CD4-positive, CD25-positive, alpha-beta regulatory T cell (primary cell): ENCODE measurements around the gene ORM2. TPM values are rescaled to one million over a fixed set of nuclear protein-coding genes. Genes with fewer than 3 reads are reported as not detected.
A peak's percentile ranks its signal among the peaks of the same experiment; 100 is the strongest.
"Not testable (repeated sequence)": the region's sequence is repeated elsewhere in the genome, so short reads cannot be mapped to it uniquely, and the experiment has no call there.

ENCODE experiments used
- ATAC-seq, 2 donors: fragments of 150-1000 bp; cut with Tn5 transposase; one replicate each; pipeline ENCODE4 v1.10.0; 2021; ENCODE audit warnings: low read depth in 2 of 2, moderate number of reproducible peaks in 2 of 2, moderate library complexity in 1 of 2
- DNase-seq, 3 donors: peaks; one replicate each; pipeline versions ENCODE4 v3.0.0 to v3.0.0-alpha.2; 2012 to 2022; ENCODE audit warnings: mixed read lengths in 1 of 3
- H3K27ac ChIP-seq: one replicate; pipeline ENCODE4 v1.7.0; 2013; ENCODE audit warnings: mild to moderate bottlenecking, low read length; ENCODE audit not compliant: insufficient read depth, poor library complexity, severe bottlenecking
- H3K27me3 ChIP-seq: one replicate; pipeline ENCODE4 v1.7.0; 2013; ENCODE audit warnings: low read length; ENCODE audit not compliant: control insufficient read depth, insufficient read depth
- H3K36me3 ChIP-seq: one replicate; pipeline ENCODE4 v1.7.0; 2013; ENCODE audit warnings: mild to moderate bottlenecking, low read length, moderate library complexity; ENCODE audit not compliant: control insufficient read depth, insufficient read depth
- H3K4me1 ChIP-seq: 2 replicates; pipeline ENCODE4 v1.7.0; 2013; ENCODE audit warnings: mild to moderate bottlenecking, low read length; ENCODE audit not compliant: insufficient read depth, control insufficient read depth, poor library complexity, severe bottlenecking
- H3K4me3 ChIP-seq: one replicate; pipeline ENCODE4 v1.7.0; 2013; ENCODE audit warnings: low read depth, mild to moderate bottlenecking, low read length, moderate library complexity
- H3K9me3 ChIP-seq, 2 experiments: 1 replicate in 1 of 2; 2 replicates in 1 of 2; pipeline ENCODE4 v1.7.0; 2013; ENCODE audit warnings: low read length in 2 of 2, mild to moderate bottlenecking in 1 of 2, moderate library complexity in 1 of 2; ENCODE audit not compliant: control insufficient read depth in 2 of 2
- H3K27ac Mint-ChIP-seq, 3 donors: one replicate each; pipeline ENCODE4 v1.8.0; 2020 to 2022; ENCODE audit warnings: mild to moderate bottlenecking in 3 of 3, mixed read lengths in 3 of 3, moderate library complexity in 2 of 3
- H3K27me3 Mint-ChIP-seq: one replicate; pipeline ENCODE4 v1.8.0; 2022; ENCODE audit warnings: mild to moderate bottlenecking, mixed read lengths
- H3K36me3 Mint-ChIP-seq: one replicate; pipeline ENCODE4 v1.8.0; 2020; ENCODE audit warnings: mixed read lengths
- H3K4me1 Mint-ChIP-seq, 4 donors: one replicate each; pipeline ENCODE4 v1.8.0; 2020 to 2022; ENCODE audit warnings: mixed read lengths in 4 of 4, mild to moderate bottlenecking in 1 of 4
- H3K4me3 Mint-ChIP-seq, 4 donors: one replicate each; pipeline ENCODE4 v1.8.0; 2020 to 2022; ENCODE audit warnings: mild to moderate bottlenecking in 4 of 4, mixed read lengths in 4 of 4, moderate library complexity in 3 of 4
- H3K9me3 Mint-ChIP-seq, 7 donors: one replicate each; pipeline ENCODE4 v1.8.0; 2020 to 2022; ENCODE audit warnings: mixed read lengths in 7 of 7, mild to moderate bottlenecking in 3 of 7, moderate library complexity in 2 of 7
- polyA plus RNA-seq, 4 donors: library from polyadenylated mRNA; unstranded; fragments of 300-500 nt; fragmentation: Illumina TruSeq; gene quantifications; one replicate each; pipeline ENCODE4 v1.2.3, GENCODE V29; 2021
- total RNA-seq: library from RNA; stranded (reverse); gene quantifications from one replicate; pipeline ENCODE4 v1.2.3, GENCODE V29; 2022

Gene ORM2
- total RNA-seq (not detected), polyA plus RNA-seq (not detected)

- not testable (repeated sequence) for DNase-seq, H3K36me3 ChIP-seq, H3K4me3 Mint-ChIP-seq, H3K36me3 Mint-ChIP-seq, H3K27ac ChIP-seq, H3K4me3 ChIP-seq, H3K4me1 ChIP-seq, H3K9me3 Mint-ChIP-seq, H3K27me3 ChIP-seq, H3K27me3 Mint-ChIP-seq, ATAC-seq, H3K9me3 ChIP-seq
- Mint-ChIP-seq H3K4me1 (peaks cover 0 to 12% (median 4%) of the 10 kb centered on the region in 4 donors), H3K27ac (peak within 1 kb of the TSS in 2 of 3 donors; percentile 26 to 67)
These were observed at the start of gene ORM2 for GRCh38 chr9:114329625-114330022. Gene ORM2, plus strand, starts transcription at chr9:114329869. Its CDS starts 36 bp downstream, at chr9:114329905.

DNA sequence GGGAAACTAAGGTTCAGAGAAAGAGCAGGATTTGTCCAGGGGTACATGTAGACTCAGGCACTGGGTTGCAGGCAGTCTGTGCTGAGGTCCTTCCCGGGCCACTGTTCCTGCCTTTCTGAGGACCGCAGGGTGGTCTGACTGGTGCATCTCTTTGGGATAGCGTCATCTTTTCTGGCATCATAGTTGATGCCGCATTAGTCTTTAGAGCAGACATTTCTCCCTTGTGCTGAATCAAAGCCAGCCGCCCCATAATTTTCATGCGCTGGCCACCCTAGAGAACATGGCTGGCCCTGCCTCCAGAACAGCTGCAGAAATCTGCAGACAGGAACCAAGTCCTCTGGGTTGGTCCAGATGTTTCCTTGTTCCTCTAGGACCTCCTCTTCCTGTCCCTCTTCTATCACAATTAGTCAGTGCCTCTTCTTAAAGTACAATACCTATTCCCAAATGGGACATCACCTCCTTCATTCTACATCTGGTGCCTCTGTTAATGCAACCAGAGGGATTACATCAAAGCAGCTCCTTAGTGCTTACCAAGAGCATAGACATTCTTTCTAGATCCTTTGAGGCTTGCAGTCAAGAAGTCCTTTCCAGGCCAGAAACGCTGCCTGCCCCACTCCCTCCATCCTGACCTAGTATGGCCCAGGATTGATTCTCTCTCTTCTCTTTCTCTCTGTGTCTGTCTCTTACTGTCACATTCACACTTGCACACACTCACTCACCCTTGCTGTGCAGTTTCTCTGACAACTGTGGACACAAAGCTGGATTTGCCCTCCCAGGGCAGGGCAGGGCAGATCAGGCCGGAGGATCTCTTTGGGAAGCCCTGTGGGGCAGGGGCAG, 48.8 kb upstream of the ORM2 start:
- no peaks in the 10 kb centered on the region for H3K27me3 ChIP-seq
- H3K4me1 ChIP-seq = no peaks in the 10 kb centered on the region
- Mint-ChIP-seq H3K36me3 (no peaks in the 10 kb centered on the region), H3K4me1 (no peaks in the 10 kb centered on the region), H3K4me3 (no peak overlapping the region), H3K27me3 (peaks cover 5% of the 10 kb centered on the region), H3K27ac (peak overlapping the region in 1 of 3 donors; percentile 92), H3K9me3 (peaks cover 0 to 2% (median 0%) of the 10 kb centered on the region in 7 donors)
- no peaks in the 10 kb centered on the region for H3K36me3 ChIP-seq
- ATAC-seq (no peak), DNase-seq (no peak)
- H3K9me3 ChIP-seq = no peaks in the 10 kb centered on the region
- no peak overlapping the region for H3K27ac ChIP-seq
- H3K4me3 ChIP-seq = no peak overlapping the region

DNA sequence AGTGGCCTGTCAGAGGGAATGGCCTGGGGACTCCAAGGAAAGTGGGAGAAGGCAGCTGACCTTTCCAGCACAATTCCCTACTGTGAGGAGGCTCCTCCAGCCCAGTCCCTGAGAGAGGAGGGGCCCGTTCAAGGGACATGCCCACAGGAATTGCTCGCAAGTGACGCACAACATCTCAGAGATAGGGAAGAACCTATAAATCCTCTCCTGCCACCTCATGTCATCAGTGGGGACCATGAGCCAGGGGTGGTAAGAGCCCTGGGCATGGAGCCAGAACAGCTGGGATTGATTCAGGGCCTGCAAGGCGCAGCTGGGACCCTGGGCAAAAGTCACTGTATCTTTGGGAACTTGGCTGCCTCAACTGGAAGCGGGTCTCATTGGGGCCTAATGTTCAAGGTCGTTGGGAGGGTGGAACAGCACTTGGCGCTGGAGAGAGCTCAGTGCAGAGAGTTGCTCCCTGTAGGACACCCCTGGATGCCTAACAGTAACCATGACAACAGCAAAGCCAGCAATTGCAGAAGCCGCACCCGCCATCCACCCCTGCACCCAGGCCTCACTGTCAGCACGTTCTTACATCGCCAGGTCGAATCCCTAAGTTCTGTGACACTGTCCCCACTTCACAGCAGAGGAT, 48.1 kb upstream of the ORM2 start:
- Mint-ChIP-seq H3K27me3 (peaks cover 5% of the 10 kb centered on the region), H3K27ac (no peak overlapping the region), H3K9me3 (peaks cover 0 to 2% (median 0%) of the 10 kb centered on the region in 7 donors), H3K4me3 (no peak overlapping the region), H3K36me3 (no peaks in the 10 kb centered on the region), H3K4me1 (no peaks in the 10 kb centered on the region)
- DNase-seq (no peak), ATAC-seq (no peak)
- Histone ChIP-seq H3K27me3 (no peaks in the 10 kb centered on the region), H3K27ac (no peak overlapping the region), H3K4me3 (no peak overlapping the region), H3K9me3 (no peaks in the 10 kb centered on the region), H3K36me3 (no peaks in the 10 kb centered on the region), H3K4me1 (no peaks in the 10 kb centered on the region)

DNA sequence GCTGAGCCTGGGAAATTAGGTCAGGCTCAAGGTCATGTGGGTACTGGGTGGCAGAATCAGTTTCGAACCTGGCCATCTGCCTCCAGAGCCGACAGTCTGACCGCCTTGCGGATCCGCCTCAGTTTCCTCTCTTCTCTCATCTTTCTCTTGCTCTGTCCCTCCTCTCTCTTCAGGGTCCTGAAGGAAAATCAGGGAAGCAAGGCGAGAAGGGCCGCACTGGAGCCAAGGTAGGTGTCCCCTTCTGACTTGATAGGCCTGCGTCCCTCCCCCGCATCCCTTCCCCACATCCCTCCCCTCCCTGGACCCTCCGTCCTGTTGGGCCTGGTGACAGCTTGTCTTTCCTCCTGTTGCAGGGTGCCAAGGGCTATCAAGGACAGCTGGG, 47.6 kb upstream of the ORM2 start:
- Mint-ChIP-seq H3K36me3 (no peaks in the 10 kb centered on the region), H3K9me3 (peaks cover 0 to 2% (median 0%) of the 10 kb centered on the region in 7 donors), H3K4me1 (no peaks in the 10 kb centered on the region), H3K4me3 (no peak overlapping the region), H3K27ac (no peak overlapping the region), H3K27me3 (peaks cover 5% of the 10 kb centered on the region)
- Histone ChIP-seq H3K9me3 (no peaks in the 10 kb centered on the region), H3K36me3 (no peaks in the 10 kb centered on the region), H3K27me3 (no peaks in the 10 kb centered on the region), H3K4me3 (no peak overlapping the region), H3K4me1 (no peaks in the 10 kb centered on the region), H3K27ac (no peak overlapping the region)
- DNase-seq = no peak
- ATAC-seq = no peak

- Mint-ChIP-seq H3K27me3 (peaks cover 5% of the 10 kb centered on the region), H3K36me3 (no peaks in the 10 kb centered on the region), H3K9me3 (peaks cover 0 to 2% (median 0%) of the 10 kb centered on the region in 7 donors), H3K4me1 (no peaks in the 10 kb centered on the region), H3K27ac (no peak overlapping the region), H3K4me3 (no peak overlapping the region)
- H3K9me3 ChIP-seq = no peaks in the 10 kb centered on the region
- no peak for ATAC-seq
- no peaks in the 10 kb centered on the region for H3K4me1 ChIP-seq
- no peak overlapping the region for H3K4me3 ChIP-seq
- no peaks in the 10 kb centered on the region for H3K36me3 ChIP-seq
- H3K27me3 ChIP-seq = no peaks in the 10 kb centered on the region
- H3K27ac ChIP-seq = no peak overlapping the region
- DNase-seq = no peak
These were observed 47.2 kb upstream of the ORM2 start for GRCh38 chr9:114282507-114282906.

DNA sequence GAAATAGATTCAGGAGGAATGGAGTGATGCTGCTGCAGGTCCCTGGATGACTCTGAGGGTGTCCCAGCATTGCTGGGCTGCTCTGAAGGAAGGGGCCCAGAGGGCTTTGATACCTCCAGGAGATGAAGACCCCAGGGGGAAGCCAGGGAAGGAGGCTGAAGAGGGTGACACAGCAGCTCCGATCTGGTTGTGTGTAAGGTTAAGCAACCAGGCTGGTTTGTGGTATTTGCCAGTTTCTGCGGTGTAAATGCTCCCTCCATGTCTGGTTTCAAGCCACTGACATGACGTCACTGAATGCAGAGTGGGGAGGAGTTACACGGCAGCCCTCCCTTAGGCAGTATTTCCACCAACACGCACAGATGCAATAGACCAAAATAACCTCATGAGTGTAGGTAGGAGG, 46.7 kb upstream of the ORM2 start:
- Histone ChIP-seq H3K27me3 (no peaks in the 10 kb centered on the region), H3K36me3 (no peaks in the 10 kb centered on the region), H3K4me3 (no peak overlapping the region), H3K27ac (no peak overlapping the region), H3K9me3 (no peaks in the 10 kb centered on the region), H3K4me1 (no peaks in the 10 kb centered on the region)
- Mint-ChIP-seq H3K4me1 (no peaks in the 10 kb centered on the region), H3K36me3 (no peaks in the 10 kb centered on the region), H3K4me3 (no peak overlapping the region), H3K27me3 (peaks cover 5% of the 10 kb centered on the region), H3K9me3 (peaks cover 0 to 2% (median 0%) of the 10 kb centered on the region in 7 donors), H3K27ac (no peak overlapping the region)
- peak in 1 of 3 donors; percentile 21 for DNase-seq
- no peak for ATAC-seq

DNA sequence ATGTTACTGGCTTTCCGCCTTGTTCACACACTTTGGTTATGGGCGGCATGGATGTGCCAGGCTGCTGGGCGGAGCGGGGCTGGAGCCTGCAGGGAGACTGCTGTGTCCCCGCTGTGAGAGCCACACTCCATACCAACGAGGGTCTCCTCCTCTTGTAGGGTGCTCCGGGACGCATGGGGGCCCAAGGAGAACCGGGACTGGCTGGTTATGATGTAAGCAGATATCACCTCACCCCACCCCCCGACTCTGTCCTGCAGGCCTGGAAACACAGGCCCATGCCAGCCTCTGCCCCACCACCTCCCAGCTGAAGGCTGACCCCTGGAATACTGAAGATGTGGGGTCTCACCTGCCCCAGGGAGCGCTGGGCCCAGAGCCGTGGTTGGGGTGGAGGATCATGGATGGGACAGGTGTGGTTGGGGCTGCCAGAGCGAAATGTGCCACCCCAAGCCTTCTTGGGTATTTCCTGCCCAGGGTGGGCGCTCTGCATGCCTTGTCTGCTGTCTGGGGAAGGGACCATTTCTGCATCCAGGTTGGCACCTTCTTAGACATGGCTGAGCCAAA, 46.0 kb upstream of the ORM2 start:
- no peak for DNase-seq
- peaks cover 5% of the 10 kb centered on the region for H3K27me3 Mint-ChIP-seq
- no peak overlapping the region for H3K27ac Mint-ChIP-seq
- Histone ChIP-seq H3K27ac (no peak overlapping the region), H3K36me3 (no peaks in the 10 kb centered on the region), H3K27me3 (no peaks in the 10 kb centered on the region), H3K4me1 (no peaks in the 10 kb centered on the region), H3K4me3 (no peak overlapping the region), H3K9me3 (no peaks in the 10 kb centered on the region)
- H3K4me1 Mint-ChIP-seq = no peaks in the 10 kb centered on the region
- no peak for ATAC-seq
- H3K4me3 Mint-ChIP-seq = no peak overlapping the region
- no peaks in the 10 kb centered on the region for H3K36me3 Mint-ChIP-seq
- peaks cover 0 to 2% (median 0%) of the 10 kb centered on the region in 7 donors for H3K9me3 Mint-ChIP-seq
